ENCODE measurements around the gene MMP25. TPM values are rescaled to one million over a fixed set of nuclear protein-coding genes. Genes with fewer than 3 reads are reported as not detected.
A peak's percentile ranks its signal among the peaks of the same experiment; 100 is the strongest.

Gene MMP25
- total and polyA plus RNA-seq, 9 of the 15 experiments (the other 6 are each of a cell fraction or from before 2014, with no cell fraction given), result 0.03 to 0.04 TPM; not detected in 7

GRCh38 chr16:3007059-3007956, 39.1 kb upstream of the MMP25 start (continued):
- TF ChIP-seq HINFP (tag; conservative IDR thresholded peaks at IDR 0.05; ENCODE audit: low read depth) (no peak), MEF2D (tag; conservative IDR thresholded peaks at IDR 0.05; ENCODE audit: low read depth) (peak; percentile 41), GABPB1 (CRISPR knock-in tag; IDR thresholded peaks at IDR 0.05) (peak; percentile 51; the same call in 1 of the 2 replicates), ATF7 (IDR thresholded peaks at IDR 0.05) (0 out of 2 replicates have a peak, but pooled peaks have one; percentile 28), MTA1 (IDR thresholded peaks at IDR 0.05; ENCODE audit: borderline replicate concordance) (no peak), GTF2F1 (IDR thresholded peaks at IDR 0.05; ENCODE audit: low read depth, low read length) (no peak), POLR2A (conservative IDR thresholded peaks at IDR 0.05) (peak; percentile 66; the same call in 1 of the 2 replicates), GABPA (tag; conservative IDR thresholded peaks at IDR 0.05; ENCODE audit: low read depth) (0 out of 2 replicates have a peak, but pooled peaks have one; percentile 28), LEF1 (IDR thresholded peaks at IDR 0.05) (peak; percentile 48; the same call in 1 of the 2 replicates), ZNF609 (CRISPR knock-in tag; IDR thresholded peaks at IDR 0.05; ENCODE audit: borderline replicate concordance) (no peak), KLF16 (IDR thresholded peaks at IDR 0.05) (no peak), PREB (CRISPR knock-in tag; IDR thresholded peaks at IDR 0.05) (no peak), SIN3A (IDR thresholded peaks at IDR 0.05; ENCODE audit: borderline replicate concordance in 2 of 2, control insufficient read depth in 1 of 2, low read depth in 2 of 2, low read length in 2 of 2) (0 out of 4 replicates have a peak, but pooled peaks of 1 of the 2 experiments have one; percentile 42), ARID2 (IDR thresholded peaks at IDR 0.05) (no peak), TBP (optimal IDR thresholded peaks at IDR 0.05; ENCODE audit: low read depth, low read length) (peak; percentile 77), ARID1B (IDR thresholded peaks at IDR 0.05) (peak; percentile 53), YY1 (IDR thresholded peaks at IDR 0.05; ENCODE audit: borderline replicate concordance in 1 of 3, control insufficient read depth in 1 of 3, extremely low read depth in 1 of 3, insufficient read depth in 3 of 3, insufficient read length in 1 of 3, insufficient replicate concordance in 2 of 3, low read depth in 1 of 3, low read length in 2 of 3) (no peak), CTBP1 (IDR thresholded peaks at IDR 0.05; ENCODE audit: borderline replicate concordance) (peak; percentile 57; the same call in 1 of the 2 replicates), ZKSCAN8 (CRISPR knock-in tag; IDR thresholded peaks at IDR 0.05) (no peak)

Data from K562 (cell line).